NB4 (cell line): ENCODE data around the gene RNF44.

Experiments used
- DNase-seq: peaks from one replicate; pipeline ENCODE4 v3.0.0; 2010; ENCODE audit warnings: low read depth
- H3K4me3 ChIP-seq: one replicate; pipeline ENCODE4 v1.5.1; 2011; ENCODE audit warnings: mild to moderate bottlenecking, low read depth, low read length, moderate library complexity
- CTCF ChIP-seq: IDR thresholded peaks from one replicate; pipeline ENCODE4 v1.5.1; 2012; ENCODE audit warnings: low read depth, low read length
- MAX ChIP-seq: IDR thresholded peaks from 2 replicates; pipeline ENCODE4 v1.6.1; 2011; ENCODE audit warnings: low read depth, low read length
- MYC ChIP-seq: IDR thresholded peaks from 2 replicates; pipeline ENCODE4 v1.6.1; 2011; ENCODE audit warnings: low read depth, low read length
- POLR2A ChIP-seq: IDR thresholded peaks from 2 replicates; pipeline ENCODE4 v1.6.1; 2011; ENCODE audit warnings: mild to moderate bottlenecking; ENCODE audit not compliant: insufficient read length; ENCODE audit errors: extremely low read depth

The RNF44 gene

GRCh38 chr5:176527246-176528222 lies 9.7 kb downstream of the RNF44 start:
- TF ChIP-seq MYC (no peak), CTCF (no peak), POLR2A (no peak), MAX (no peak)
- no peak overlapping the region for H3K4me3 ChIP-seq
- DNase-seq, result no peak

GRCh38 chr5:176526462-176526861 lies 10.7 kb downstream of the RNF44 start:
- TF ChIP-seq CTCF (no peak), POLR2A (no peak), MYC (no peak), MAX (no peak)
- H3K4me3 ChIP-seq, result no peak overlapping the region
- DNase-seq, result no peak

- no peak for TF ChIP-seq POLR2A
- TF ChIP-seq CTCF, result no peak
- no peak overlapping the region for H3K4me3 ChIP-seq
- DNase-seq, result no peak
Observed at GRCh38 chr5:176525677-176526076, 11.5 kb downstream of the RNF44 start.

- no peak for DNase-seq
- no peak overlapping the region for H3K4me3 ChIP-seq
- TF ChIP-seq MAX, result no peak
- no peak for TF ChIP-seq CTCF
- no peak for TF ChIP-seq MYC
- no peak for TF ChIP-seq POLR2A
Observed at GRCh38 chr5:176524987-176525386, 12.2 kb downstream of the RNF44 start.

GRCh38 chr5:176524138-176524537 lies 13.1 kb downstream of the RNF44 start:
- no peak overlapping the region for H3K4me3 ChIP-seq
- no peak for TF ChIP-seq CTCF
- no peak for TF ChIP-seq MAX
- TF ChIP-seq MYC, result no peak
- TF ChIP-seq POLR2A, result no peak
- no peak for DNase-seq

- no peak overlapping the region for H3K4me3 ChIP-seq
- no peak for TF ChIP-seq CTCF
- no peak for TF ChIP-seq MYC
- TF ChIP-seq MAX, result no peak
- TF ChIP-seq POLR2A, result no peak
- no peak for DNase-seq
Observed at GRCh38 chr5:176521699-176522263, 15.4 kb downstream of the RNF44 start.
